Stimulated activated naive CD8-positive, alpha-beta T cell treated with anti-CD3 and anti-CD28 coated beads, Interleukin-15, Interleukin-2, amounts not matched to agents 100 ng/mL and 50 ng/mL, for 24 hours (primary cell): ENCODE measurements around the gene TRPC1.

Source experiments
- H3K27ac Mint-ChIP-seq: one replicate; pipeline ENCODE4 v1.8.0; 2021; ENCODE audit warnings: mild to moderate bottlenecking, mixed read lengths
- H3K27me3 Mint-ChIP-seq: one replicate; pipeline ENCODE4 v1.8.0; 2021; ENCODE audit warnings: mixed read lengths
- H3K36me3 Mint-ChIP-seq: one replicate; pipeline ENCODE4 v1.8.0; 2021; ENCODE audit warnings: low read depth, mixed read lengths
- H3K4me1 Mint-ChIP-seq: one replicate; pipeline ENCODE4 v1.8.0; 2021; ENCODE audit warnings: low read depth, mixed read lengths
- H3K4me3 Mint-ChIP-seq: one replicate; pipeline ENCODE4 v1.8.0; 2021; ENCODE audit warnings: mild to moderate bottlenecking, mixed read lengths
- H3K9me3 Mint-ChIP-seq: one replicate; pipeline ENCODE4 v1.8.0; 2021; ENCODE audit warnings: mixed read lengths

TRPC1 gene

DNA sequence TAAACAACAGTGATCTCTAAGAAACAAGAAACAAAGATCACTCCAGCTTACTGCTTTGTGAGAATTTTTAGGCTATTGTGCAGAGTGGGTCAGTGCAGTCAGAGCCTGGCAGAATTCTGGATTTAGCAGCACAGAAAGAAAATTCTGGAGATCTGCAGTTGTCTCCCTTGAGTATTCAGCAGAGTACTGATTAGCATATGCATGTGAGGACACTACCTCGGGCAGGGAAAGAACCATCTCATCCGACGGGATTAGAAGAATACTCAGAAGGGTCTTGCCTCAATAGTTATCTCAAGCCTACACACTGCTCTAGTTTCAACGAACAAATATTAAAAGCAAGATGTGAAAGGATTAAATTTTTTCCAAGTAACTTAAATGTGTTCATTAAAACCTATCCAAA is 70.7 kb downstream of the TRPC1 start:
- no peaks in the 10 kb centered on the region for H3K4me1 Mint-ChIP-seq
- no peaks in the 10 kb centered on the region for H3K36me3 Mint-ChIP-seq
- no peaks in the 10 kb centered on the region for H3K27me3 Mint-ChIP-seq
- H3K27ac Mint-ChIP-seq = no peak overlapping the region
- no peaks in the 10 kb centered on the region for H3K9me3 Mint-ChIP-seq
- H3K4me3 Mint-ChIP-seq = no peak overlapping the region

DNA sequence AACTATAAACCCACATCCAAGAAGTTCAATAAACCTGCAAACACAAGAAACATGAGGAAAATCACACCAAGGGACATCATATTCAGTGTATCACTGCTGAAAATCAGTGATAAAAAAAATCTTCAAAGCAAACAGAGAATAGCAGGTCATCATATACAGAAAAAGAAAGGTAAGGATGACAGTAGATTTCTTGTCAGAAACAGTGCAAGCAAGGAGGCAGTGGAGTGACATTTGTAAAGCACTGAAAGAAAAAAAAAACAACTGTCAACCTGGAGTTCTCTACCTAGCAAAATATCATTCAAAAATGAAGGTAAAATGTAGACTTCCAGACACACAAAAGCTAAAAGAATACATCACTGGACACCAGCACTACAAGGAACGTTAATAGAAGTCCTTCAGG is 71.5 kb downstream of the TRPC1 start:
- H3K4me3 Mint-ChIP-seq = no peak overlapping the region
- no peaks in the 10 kb centered on the region for H3K9me3 Mint-ChIP-seq
- H3K27ac Mint-ChIP-seq = no peak overlapping the region
- no peaks in the 10 kb centered on the region for H3K27me3 Mint-ChIP-seq
- no peaks in the 10 kb centered on the region for H3K36me3 Mint-ChIP-seq
- no peaks in the 10 kb centered on the region for H3K4me1 Mint-ChIP-seq

DNA sequence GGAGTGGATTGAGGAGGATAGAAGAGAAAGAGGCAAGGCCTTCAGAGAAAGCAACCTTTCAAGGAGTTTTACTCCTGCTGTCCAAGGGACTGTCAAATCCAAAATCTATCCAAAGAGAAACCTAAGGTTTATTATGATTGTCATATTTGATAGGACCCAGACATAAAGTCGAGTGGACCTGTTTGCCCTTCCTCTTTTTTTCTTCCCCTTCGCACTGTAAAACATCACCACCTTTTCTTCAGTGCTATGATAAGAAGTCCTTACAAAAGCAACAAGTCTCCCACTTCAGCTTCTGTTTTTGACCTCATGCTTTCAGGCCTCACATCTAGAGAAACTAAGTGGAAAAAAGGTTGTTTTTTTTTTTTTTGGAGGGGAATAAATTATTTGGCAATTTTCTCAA is 73.0 kb downstream of the TRPC1 start:
- H3K27ac Mint-ChIP-seq = no peak overlapping the region
- no peaks in the 10 kb centered on the region for H3K9me3 Mint-ChIP-seq
- no peaks in the 10 kb centered on the region for H3K36me3 Mint-ChIP-seq
- H3K27me3 Mint-ChIP-seq = no peaks in the 10 kb centered on the region
- H3K4me1 Mint-ChIP-seq = no peaks in the 10 kb centered on the region
- no peak overlapping the region for H3K4me3 Mint-ChIP-seq

DNA sequence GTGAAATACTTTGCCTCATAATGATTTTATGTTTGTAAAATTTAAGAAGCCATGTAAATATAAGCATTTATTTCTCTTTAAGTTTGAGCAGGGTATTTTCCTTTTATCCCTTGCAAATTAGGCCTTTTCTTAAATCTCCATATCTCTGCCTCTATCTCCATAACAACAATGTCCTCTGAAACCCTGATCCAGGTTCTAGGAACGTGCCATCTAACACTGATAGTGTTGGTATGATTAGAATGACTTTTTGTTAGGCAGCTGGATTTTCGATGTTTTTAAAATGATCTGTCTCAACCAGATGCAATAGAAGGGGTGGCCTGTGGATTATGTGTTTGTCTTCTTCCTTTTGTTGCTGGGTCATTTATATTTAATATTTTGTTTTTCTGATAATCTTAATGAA is 77.9 kb downstream of the TRPC1 start:
- Mint-ChIP-seq H3K9me3 (no peaks in the 10 kb centered on the region), H3K27me3 (no peaks in the 10 kb centered on the region)

DNA sequence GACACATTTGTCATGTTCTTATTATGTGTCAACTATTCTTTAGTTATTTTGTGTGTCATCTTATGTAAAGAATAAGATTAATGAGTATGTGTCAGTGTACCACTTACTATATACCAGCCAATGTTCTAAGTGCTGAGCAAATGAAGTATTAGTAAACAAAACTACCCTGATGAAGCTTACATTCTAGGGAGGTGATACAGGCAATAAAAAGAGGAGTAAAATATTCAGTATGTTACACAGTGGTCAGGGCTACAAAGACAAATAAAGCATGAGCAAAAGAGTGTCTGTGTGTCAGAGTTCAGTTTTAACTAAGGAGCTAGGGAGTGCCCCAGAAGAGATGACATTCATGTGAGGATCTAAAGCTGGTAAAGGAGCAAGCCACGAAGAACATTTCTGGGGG is 79.1 kb downstream of the TRPC1 start:
- no peak overlapping the region for H3K27ac Mint-ChIP-seq
- no peak overlapping the region for H3K4me3 Mint-ChIP-seq
- H3K9me3 Mint-ChIP-seq = no peaks in the 10 kb centered on the region
- no peaks in the 10 kb centered on the region for H3K36me3 Mint-ChIP-seq
- no peaks in the 10 kb centered on the region for H3K27me3 Mint-ChIP-seq
- no peaks in the 10 kb centered on the region for H3K4me1 Mint-ChIP-seq

More for the DNA sequence above, 77.9 kb downstream of the TRPC1 start:
- Mint-ChIP-seq H3K4me1 (no peaks in the 10 kb centered on the region), H3K4me3 (no peak overlapping the region), H3K36me3 (no peaks in the 10 kb centered on the region), H3K27ac (no peak overlapping the region)

DNA sequence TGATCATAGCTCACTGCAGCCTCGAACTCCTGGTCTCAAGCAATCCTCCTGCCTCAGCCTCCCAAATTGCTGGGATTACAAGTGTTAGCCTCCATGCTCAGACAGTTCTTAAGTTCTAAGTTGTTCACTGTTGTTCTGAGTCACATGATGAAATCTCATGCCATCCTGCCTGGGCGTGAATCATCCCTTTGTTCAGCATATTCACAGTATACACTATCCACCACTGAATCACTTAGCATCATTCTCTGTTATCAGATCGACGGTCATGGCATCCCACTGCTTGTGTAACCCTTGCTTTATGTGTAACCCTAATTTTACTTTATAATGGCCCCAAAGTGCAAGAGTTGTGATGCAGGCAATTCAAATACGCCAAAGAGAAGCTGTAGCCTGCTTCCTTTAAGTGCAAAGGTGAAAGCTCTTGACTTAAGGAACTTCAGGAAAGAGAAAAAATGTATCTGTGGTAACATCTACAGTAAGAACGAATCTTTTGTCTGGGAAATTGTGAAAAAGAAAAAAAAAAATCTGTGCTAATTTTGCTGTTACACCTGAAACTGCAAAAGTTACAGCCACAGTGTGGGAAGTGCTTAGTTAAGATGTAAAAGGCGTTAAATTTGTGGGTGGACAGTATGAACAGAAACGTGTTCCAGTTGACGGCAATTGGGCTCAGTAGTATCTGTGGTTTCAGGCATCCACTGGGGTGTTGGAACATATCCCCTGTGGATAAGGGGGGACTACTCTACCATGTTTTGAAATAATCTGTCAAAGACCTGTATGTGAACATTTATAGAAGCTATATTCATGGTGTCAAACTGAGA is 84.5 kb downstream of the TRPC1 start:
- Mint-ChIP-seq H3K4me1 (no peaks in the 10 kb centered on the region), H3K36me3 (no peaks in the 10 kb centered on the region), H3K27me3 (peaks cover 7% of the 10 kb centered on the region), H3K27ac (no peak overlapping the region), H3K9me3 (no peaks in the 10 kb centered on the region), H3K4me3 (no peak overlapping the region)

DNA sequence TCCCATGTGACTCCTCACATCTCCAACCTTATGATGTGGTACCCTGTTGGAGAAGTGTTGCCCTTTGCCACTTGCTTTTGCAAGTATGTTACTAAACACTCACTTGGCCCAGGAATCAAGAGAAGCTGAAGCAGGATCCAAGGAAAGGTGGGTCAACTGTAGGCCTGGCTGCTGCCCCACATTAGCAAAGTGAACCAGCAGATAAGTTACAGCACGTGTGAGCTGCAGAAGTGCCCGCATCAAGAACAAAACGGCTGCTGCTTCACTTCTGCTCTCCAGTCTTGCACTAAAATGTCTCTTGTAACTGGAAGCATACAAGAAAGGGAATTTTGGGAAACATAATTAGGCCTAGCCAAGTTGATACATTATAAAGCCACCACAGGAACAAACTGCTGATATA is 85.4 kb downstream of the TRPC1 start:
- Mint-ChIP-seq H3K36me3 (no peaks in the 10 kb centered on the region), H3K27me3 (peaks cover 11% of the 10 kb centered on the region), H3K4me3 (no peak overlapping the region), H3K27ac (no peak overlapping the region), H3K4me1 (no peaks in the 10 kb centered on the region), H3K9me3 (no peaks in the 10 kb centered on the region)

DNA sequence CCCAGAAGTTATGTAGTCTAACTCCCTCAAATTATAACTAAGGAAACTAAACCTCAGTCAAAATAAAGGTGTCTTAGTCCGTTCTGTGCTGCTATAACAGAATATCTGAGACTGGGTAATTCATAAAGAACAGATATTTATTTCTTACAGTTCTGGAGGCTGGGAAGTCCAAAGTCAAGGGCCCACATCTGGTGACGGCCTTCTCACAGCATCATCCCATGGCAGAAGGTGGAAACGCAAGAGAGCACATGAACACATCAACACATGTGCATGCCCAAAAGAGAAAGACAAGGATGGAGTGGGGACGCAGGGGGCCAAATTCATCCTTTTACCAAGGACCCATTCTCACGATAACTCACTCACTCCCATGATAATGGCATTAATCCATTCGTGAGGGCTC is 92.0 kb downstream of the TRPC1 start:
- H3K27ac Mint-ChIP-seq = no peak overlapping the region
- no peaks in the 10 kb centered on the region for H3K36me3 Mint-ChIP-seq
- H3K27me3 Mint-ChIP-seq = peaks cover 28% of the 10 kb centered on the region
- H3K4me1 Mint-ChIP-seq = no peaks in the 10 kb centered on the region
- H3K4me3 Mint-ChIP-seq = no peak overlapping the region
- H3K9me3 Mint-ChIP-seq = no peaks in the 10 kb centered on the region

DNA sequence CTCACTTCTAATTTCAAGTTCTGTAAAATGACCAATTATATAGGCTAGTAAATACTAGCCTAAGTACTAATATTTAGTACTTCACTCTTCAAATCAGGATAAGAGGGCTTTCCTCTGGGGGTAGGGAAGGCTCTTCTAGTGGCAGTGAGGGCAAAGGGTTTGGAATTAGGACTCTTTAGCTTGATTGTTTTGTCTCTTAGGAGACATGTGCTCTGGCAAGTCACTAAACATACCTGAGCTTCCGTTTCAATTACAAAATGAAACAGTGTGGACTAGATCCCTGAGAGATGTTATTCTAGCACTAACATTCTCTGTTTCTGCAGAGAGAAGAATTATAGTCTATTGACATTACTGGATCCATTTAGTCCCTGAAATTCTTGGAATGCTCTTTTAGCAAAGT is 93.5 kb downstream of the TRPC1 start:
- Mint-ChIP-seq H3K4me3 (no peak overlapping the region), H3K27me3 (peaks cover 26% of the 10 kb centered on the region), H3K9me3 (no peaks in the 10 kb centered on the region), H3K36me3 (no peaks in the 10 kb centered on the region), H3K4me1 (no peaks in the 10 kb centered on the region), H3K27ac (no peak overlapping the region)

DNA sequence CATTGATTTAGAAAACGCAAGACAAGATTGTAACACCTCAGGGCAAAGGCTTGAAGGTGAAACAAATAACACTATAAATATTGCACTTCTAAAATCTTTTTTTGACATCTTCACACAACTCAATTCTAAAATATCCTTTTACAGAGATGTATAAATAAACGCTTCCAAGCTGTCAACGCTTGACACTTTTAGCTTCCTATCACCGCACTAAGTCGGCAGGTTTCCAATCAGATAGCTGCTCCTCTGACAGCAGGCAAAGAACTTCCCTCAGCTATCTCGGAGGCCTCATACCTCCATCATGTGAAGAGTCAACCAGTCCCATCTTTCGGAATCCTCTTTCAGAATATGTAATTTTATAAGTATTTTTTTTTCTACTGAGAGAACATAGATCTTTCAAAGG is 94.1 kb downstream of the TRPC1 start:
- Mint-ChIP-seq H3K36me3 (no peaks in the 10 kb centered on the region), H3K4me3 (no peak overlapping the region), H3K4me1 (no peaks in the 10 kb centered on the region), H3K27ac (no peak overlapping the region), H3K27me3 (peaks cover 22% of the 10 kb centered on the region), H3K9me3 (no peaks in the 10 kb centered on the region)

DNA sequence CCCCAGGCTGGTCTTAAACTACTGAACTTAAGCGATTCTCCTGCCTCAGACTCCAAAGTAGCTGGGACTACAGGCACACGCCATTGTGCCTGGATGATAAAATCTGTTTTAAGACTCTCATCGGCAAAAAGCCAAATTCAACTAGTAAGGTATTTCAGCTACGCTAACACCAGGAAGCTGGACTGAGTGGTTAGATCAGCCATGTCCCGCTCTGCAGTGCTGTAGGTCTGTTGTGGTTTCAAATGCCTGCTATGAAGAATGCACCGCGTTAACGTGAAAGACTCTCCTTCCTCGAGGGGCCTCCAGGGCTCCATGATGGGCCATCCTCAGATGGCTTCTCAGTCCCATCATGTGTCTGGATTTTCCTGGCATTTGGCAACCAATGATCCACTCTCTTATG is 94.8 kb downstream of the TRPC1 start:
- Mint-ChIP-seq H3K27me3 (peaks cover 22% of the 10 kb centered on the region), H3K9me3 (no peaks in the 10 kb centered on the region), H3K36me3 (no peaks in the 10 kb centered on the region), H3K4me1 (no peaks in the 10 kb centered on the region), H3K27ac (no peak overlapping the region), H3K4me3 (no peak overlapping the region)

DNA sequence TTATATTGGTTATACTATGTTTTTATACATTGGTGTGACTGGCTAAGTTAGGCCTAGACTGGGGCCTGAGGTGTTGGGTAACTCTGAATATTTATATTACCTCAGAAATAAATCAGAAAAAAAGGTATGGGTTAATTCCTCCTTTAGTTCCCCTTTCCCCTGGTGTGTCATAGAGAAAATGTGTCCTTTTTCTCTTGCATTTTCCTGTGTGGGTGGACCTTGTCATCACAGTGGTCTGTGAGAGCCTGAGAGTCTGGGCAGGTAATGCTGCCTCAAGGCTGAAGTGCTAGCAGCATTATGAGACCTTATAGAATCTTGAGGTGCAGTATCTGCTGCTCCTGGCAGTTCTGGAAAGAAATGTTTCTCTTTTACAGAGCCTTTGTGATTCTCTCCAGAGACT is 95.3 kb downstream of the TRPC1 start:
- no peaks in the 10 kb centered on the region for H3K4me1 Mint-ChIP-seq
- peaks cover 18% of the 10 kb centered on the region for H3K27me3 Mint-ChIP-seq
- H3K27ac Mint-ChIP-seq = no peak overlapping the region
- no peak overlapping the region for H3K4me3 Mint-ChIP-seq
- H3K9me3 Mint-ChIP-seq = no peaks in the 10 kb centered on the region
- H3K36me3 Mint-ChIP-seq = no peaks in the 10 kb centered on the region

DNA sequence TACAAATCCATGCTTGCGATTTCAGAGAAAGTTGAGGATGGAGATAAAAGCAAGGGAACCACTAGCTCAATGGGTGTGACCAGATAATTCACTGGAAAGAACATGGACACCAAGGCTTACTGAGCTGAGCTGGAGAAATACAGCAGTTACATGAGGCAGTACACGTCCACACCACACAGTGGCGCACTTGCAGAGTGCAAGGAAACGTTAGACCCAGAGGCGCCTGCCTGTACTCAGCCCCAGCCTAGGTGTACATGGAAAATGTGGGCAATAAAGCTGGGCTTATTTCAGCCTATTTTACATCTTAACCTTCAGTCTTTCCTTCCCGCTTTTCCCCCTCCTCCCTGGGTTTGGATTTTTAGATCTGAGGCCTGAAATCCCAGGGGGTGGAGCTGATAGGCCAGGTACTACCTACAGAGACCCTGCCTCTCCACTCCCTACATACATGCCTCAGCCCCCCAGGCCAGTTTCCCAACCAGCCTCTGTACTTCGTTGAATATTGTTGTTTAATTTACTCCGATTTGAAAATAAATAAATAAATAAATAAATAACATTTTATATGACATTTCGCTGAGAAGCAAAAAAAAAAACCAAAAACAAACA is 105.0 kb downstream of the TRPC1 start:
- H3K36me3 Mint-ChIP-seq = no peaks in the 10 kb centered on the region
- no peak overlapping the region for H3K27ac Mint-ChIP-seq
- H3K27me3 Mint-ChIP-seq = peaks cover 16% of the 10 kb centered on the region
- H3K9me3 Mint-ChIP-seq = no peaks in the 10 kb centered on the region
- no peak overlapping the region for H3K4me3 Mint-ChIP-seq
- H3K4me1 Mint-ChIP-seq = no peaks in the 10 kb centered on the region

DNA sequence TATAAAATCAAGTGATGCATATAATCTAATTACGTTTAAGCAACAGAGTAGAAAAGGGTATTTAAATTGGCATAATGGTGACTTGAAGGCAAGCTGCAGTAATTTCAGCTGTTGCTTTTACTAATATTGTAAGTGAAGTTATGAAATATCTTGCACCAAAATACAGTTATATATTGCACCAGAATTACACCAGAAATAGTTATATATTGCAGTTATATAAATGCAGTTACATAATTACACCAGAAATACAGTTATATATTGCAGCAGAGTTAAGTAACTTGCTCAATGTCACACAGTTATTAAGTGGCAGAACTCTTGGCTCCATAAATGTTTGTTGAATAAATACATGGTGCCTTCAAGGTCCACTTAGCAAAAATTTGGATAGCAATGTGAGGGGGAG is 113.7 kb downstream of the TRPC1 start:
- peaks cover 11% of the 10 kb centered on the region for H3K27me3 Mint-ChIP-seq
- H3K36me3 Mint-ChIP-seq = no peaks in the 10 kb centered on the region
- no peak overlapping the region for H3K4me3 Mint-ChIP-seq
- no peak overlapping the region for H3K27ac Mint-ChIP-seq
- no peaks in the 10 kb centered on the region for H3K4me1 Mint-ChIP-seq
- no peaks in the 10 kb centered on the region for H3K9me3 Mint-ChIP-seq

DNA sequence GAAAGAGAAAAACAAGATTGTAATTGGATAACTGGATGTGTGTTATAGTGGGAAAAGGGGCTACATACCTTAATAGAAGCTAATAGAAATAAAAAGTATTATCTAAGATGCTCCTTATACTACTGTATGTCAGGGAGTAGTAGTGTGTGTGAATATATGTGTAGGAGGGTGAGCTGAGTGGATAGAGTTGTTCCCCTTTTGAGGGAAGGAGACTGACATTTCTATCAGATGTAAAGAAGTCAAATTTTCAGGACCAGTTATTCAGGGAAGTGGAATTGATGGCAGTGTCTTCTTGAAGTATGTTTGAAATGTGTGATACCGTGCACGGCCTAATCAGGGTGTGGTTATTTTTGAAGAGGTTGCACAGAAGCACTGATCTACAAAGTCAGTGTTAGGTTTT is 116.0 kb downstream of the TRPC1 start:
- Mint-ChIP-seq H3K27me3 (peaks cover 6% of the 10 kb centered on the region), H3K4me3 (no peak overlapping the region), H3K36me3 (no peaks in the 10 kb centered on the region), H3K27ac (no peak overlapping the region), H3K4me1 (no peaks in the 10 kb centered on the region), H3K9me3 (no peaks in the 10 kb centered on the region)
